Transverse colon (tissue), 4 donors: ENCODE results near the gene RAB24. TPM values are rescaled to one million over a fixed set of nuclear protein-coding genes. Genes with fewer than 3 reads are reported as not detected.

Source experiments
- DNase-seq: peaks from one replicate; pipeline ENCODE4 v3.0.0-alpha.2; 2019
- H3K27ac ChIP-seq, 4 donors: fragments of 200-600 bp; sonication (generic); 2 replicates each; pipeline ENCODE4 v1.5.1; 2016 to 2018; ENCODE audit warnings: inconsistent platforms in 4 of 4
- H3K27me3 ChIP-seq: fragments of 200-600 bp; sonication (generic); 2 replicates; pipeline ENCODE4 v1.5.1; 2017; ENCODE audit warnings: inconsistent platforms
- H3K36me3 ChIP-seq, 4 donors: fragments of 200-600 bp; sonication (generic); 2 replicates each; pipeline ENCODE4 v1.5.1; 2017 to 2019; ENCODE audit warnings: inconsistent platforms in 4 of 4
- H3K4me1 ChIP-seq, 4 donors: fragments of 200-600 bp; sonication (generic); 2 replicates each; pipeline ENCODE4 v1.5.1; 2017 to 2020; ENCODE audit warnings: inconsistent platforms in 4 of 4
- H3K4me3 ChIP-seq, 4 donors: fragments of 200-600 bp; sonication (generic); 1 replicate in 1 of 4; 2 replicates in 3 of 4; pipeline versions ENCODE4 v1.5.1 to v1.6.1; 2017 to 2019; ENCODE audit warnings: inconsistent platforms in 4 of 4
- H3K9me3 ChIP-seq, 2 donors: fragments of 200-600 bp; sonication (generic); 2 replicates each; pipeline ENCODE4 v1.5.1; 2017 to 2019; ENCODE audit warnings: inconsistent platforms in 2 of 2
- CTCF ChIP-seq, 5 experiments: fragments of 200-600 bp in 3 of 5; fragments of 450-650 bp in 2 of 5; sonication (generic) in 3 of 5; IDR thresholded peaks; 1 replicate in 2 of 5; 2 replicates in 3 of 5; pipeline ENCODE4 v1.5.1; 2016 to 2017; ENCODE audit warnings: antibody characterized with exemption in 5 of 5, inconsistent platforms in 3 of 5, mild to moderate bottlenecking in 2 of 5, moderate library complexity in 1 of 5
- EP300 ChIP-seq: sonication (generic); formaldehyde crosslinking; IDR thresholded peaks from one replicate; pipeline ENCODE4 v1.6.1; 2017; ENCODE audit warnings: antibody characterized with exemption, low read depth
- POLR2A ChIP-seq: fragments of 450-650 bp; IDR thresholded peaks from one replicate; pipeline ENCODE4 v1.6.1; 2016; ENCODE audit warnings: antibody characterized with exemption, mild to moderate bottlenecking, moderate library complexity
- POLR2AphosphoS5 ChIP-seq, 3 donors: sonication (generic); formaldehyde crosslinking; IDR thresholded peaks; one replicate each; pipeline ENCODE4 v1.6.1; 2016; ENCODE audit warnings: antibody characterized with exemption in 3 of 3
- whole genome bisulfite sequencing, 2 donors: methylation state at CpG; one replicate each; pipeline ENCODE4 v1.1.5; 2018; ENCODE audit warnings: low coverage in 1 of 2; 5-methylcytosine and 5-hydroxymethylcytosine counted together
- in situ Hi-C, 4 donors: fragments of 200-750 bp; cut with MboI; loops; one replicate each; pipeline versions ENCODE4 v1.15.0 to v1.15.1; 2017; ENCODE audit warnings: low sequenced_read_pairs in 3 of 4, low pct_ligation_motif_present in 1 of 4, low pct_unique_long_range_greater_than_20kb in 1 of 4
- intact Hi-C: fragments of 100-400 bp; cut with DNase I; formaldehyde crosslinking; loops from one replicate; pipeline ENCODE4 v1.15.1; 2023; ENCODE audit warnings: low total_unique reads
- total RNA-seq, 4 donors: library from RNA; depleted of rRNA; stranded (reverse); fragments of >200 nt; gene quantifications; one replicate each; pipeline ENCODE4 v1.1.0, GENCODE V29; 2016

The RAB24 gene
- total RNA-seq, 4 donors from 2014 or later, result 38.2 to 68.1 (median 51.8) TPM

GRCh38 chr5:177314376-177315342, 11.1 kb upstream of the RAB24 start:
- in situ Hi-C loops, result loop anchor here in 1 of 4 donors (25.0 kb wide), 1 partner anchor 148 kb away; the partner anchor contains the start of gene DBN1
- Histone ChIP-seq H3K36me3 (no peaks in the 10 kb centered on the region), H3K4me3 (no peak overlapping the region), H3K4me1 (peaks cover 20 to 31% (median 27%) of the 10 kb centered on the region in 4 donors), H3K9me3 (no peaks in the 10 kb centered on the region), H3K27me3 (no peaks in the 10 kb centered on the region), H3K27ac (no peak overlapping the region)
- intact Hi-C loops, result loop anchor here (2.0 to 10.0 kb wide), 2 partner anchors 78 to 140 kb away; no protein-coding TSS in a partner anchor
- WGBS, 2 donors, result 94 to 100% methylated on average over 3 to 18 of the region's 18 CpGs
- TF ChIP-seq EP300 (no peak), CTCF (IDR thresholded peaks at IDR 0.05) (no peak), POLR2AphosphoS5 (IDR thresholded peaks at IDR 0.05) (no peak), POLR2A (no peak)
- no peak for DNase-seq

- H3K36me3 ChIP-seq, result no peaks in the 10 kb centered on the region
- H3K4me3 ChIP-seq, result no peak overlapping the region
- intact Hi-C loops, result loop anchor here (2.0 to 10.0 kb wide), 2 partner anchors 77 to 141 kb away; no protein-coding TSS in a partner anchor
- 88 to 100% methylated on average over 2 to 15 of the region's 15 CpGs for WGBS, 2 donors
- in situ Hi-C loops, result loop anchor here in 1 of 4 donors (25.0 kb wide), 1 partner anchor 149 kb away; the partner anchor contains the start of gene DBN1
- DNase-seq, result no peak
- no peak for TF ChIP-seq EP300
- TF ChIP-seq CTCF (IDR thresholded peaks at IDR 0.05), result no peak
- TF ChIP-seq POLR2AphosphoS5 (IDR thresholded peaks at IDR 0.05), result no peak
- TF ChIP-seq POLR2A, result no peak
- H3K27ac ChIP-seq, result no peak overlapping the region
- H3K4me1 ChIP-seq, result peaks cover 20 to 35% (median 27%) of the 10 kb centered on the region in 4 donors
- no peaks in the 10 kb centered on the region for H3K27me3 ChIP-seq
- no peaks in the 10 kb centered on the region for H3K9me3 ChIP-seq
These were observed 10.2 kb upstream of the RAB24 start for GRCh38 chr5:177313561-177314259.

- DNase-seq, result peak; percentile 54
- no peaks in the 10 kb centered on the region for H3K27me3 ChIP-seq
- H3K4me1 ChIP-seq, result peaks cover 20 to 35% (median 27%) of the 10 kb centered on the region in 4 donors
- H3K36me3 ChIP-seq, result no peaks in the 10 kb centered on the region
- in situ Hi-C loops (loop anchor here in 1 of 4 donors (25.0 kb wide), 1 partner anchor 150 kb away; the partner anchor contains the start of gene DBN1), intact Hi-C loops (loop anchor here (10.0 kb wide), 1 partner anchor 142 kb away; no protein-coding TSS in a partner anchor)
- 5 to 9% methylated on average over 4 to 18 of the region's 19 CpGs for WGBS, 2 donors
- H3K9me3 ChIP-seq, result no peaks in the 10 kb centered on the region
- peak overlapping the region in 1 of 4 donors; percentile 76 for H3K4me3 ChIP-seq
- TF ChIP-seq POLR2A (no peak), CTCF (IDR thresholded peaks at IDR 0.05) (no peak), EP300 (no peak), POLR2AphosphoS5 (IDR thresholded peaks at IDR 0.05) (no peak)
- peak overlapping the region in 3 of 4 donors; percentile 30 to 43 (median 39) for H3K27ac ChIP-seq
These were observed 9.2 kb upstream of the RAB24 start for GRCh38 chr5:177312649-177313181.
